PC-3 (cell line): Measurements from ENCODE around the gene MSL1. TPM values are rescaled to one million over a fixed set of nuclear protein-coding genes. Genes with fewer than 3 reads are reported as not detected.

Source experiments
- ATAC-seq: fragments of 200-7000 bp; cut with Tn5 transposase; 2 replicates; pipeline ENCODE4 v1.9.1; 2020; ENCODE audit warnings: mild to moderate bottlenecking, moderate library complexity
- BruUV-seq: library from RNA; stranded (reverse); fragments of 400-500 nt; replicated peaks from 2 replicates; lab custom pipeline; 2021; lab: Mats Ljungman, UMichigan
- CTCF ChIA-PET: fragments of 300-600 bp; sonication (Branson Sonifier 250); formaldehyde crosslinking; loops from one replicate; lab custom pipeline; 2022; ENCODE audit warnings: antibody characterized with exemption; lab: Charles Lee
- POLR2A ChIA-PET: fragments of 300-600 bp; sonication (Branson Sonifier 250); formaldehyde crosslinking; loops from one replicate; lab custom pipeline; 2022; ENCODE audit warnings: antibody characterized with exemption; ENCODE audit not compliant: unreplicated experiment; lab: Charles Lee
- DNase-seq: peaks from one replicate; pipeline ENCODE4 v3.0.0-alpha.2; 2015
- H2AFZ ChIP-seq: fragments of 300-600 bp; sonication (generic); 2 replicates; pipeline ENCODE4 v1.6.0; 2016; ENCODE audit warnings: antibody characterized with exemption, low read length
- H3F3A ChIP-seq: fragments of 300-600 bp; sonication (generic); one replicate; pipeline ENCODE4 v1.6.0; 2017; ENCODE audit warnings: antibody characterized with exemption, low read length, control low read depth, mild to moderate bottlenecking; ENCODE audit not compliant: unreplicated experiment
- H3K27ac ChIP-seq: fragments of 300-600 bp; sonication (generic); 2 replicates; pipeline ENCODE4 v1.5.1; 2016; ENCODE audit warnings: mild to moderate bottlenecking, low read length
- H3K27me3 ChIP-seq: fragments of 300-600 bp; sonication (generic); 2 replicates; pipeline ENCODE4 v1.6.1; 2016; ENCODE audit warnings: low read length, mixed read lengths
- H3K36me3 ChIP-seq: fragments of 300-600 bp; sonication (generic); 2 replicates; pipeline ENCODE4 v1.6.1; 2016; ENCODE audit warnings: low read depth, mixed run types, low read length, mixed read lengths
- H3K4me1 ChIP-seq: fragments of 300-600 bp; sonication (generic); 2 replicates; pipeline ENCODE4 v1.5.1; 2016; ENCODE audit warnings: low read length; ENCODE audit not compliant: insufficient read depth
- H3K4me2 ChIP-seq: fragments of 300-600 bp; sonication (generic); 2 replicates; pipeline ENCODE4 v1.6.0; 2016; ENCODE audit warnings: low read length
- H3K4me3 ChIP-seq: fragments of 300-600 bp; sonication (generic); 2 replicates; pipeline ENCODE4 v1.5.1; 2016; ENCODE audit warnings: mild to moderate bottlenecking, low read length, mixed read lengths
- H3K79me2 ChIP-seq: fragments of 300-600 bp; sonication (generic); 2 replicates; pipeline ENCODE4 v1.6.1; 2017; ENCODE audit warnings: low read length, mixed read lengths
- H3K9ac ChIP-seq: fragments of 300-600 bp; sonication (generic); 2 replicates; pipeline ENCODE4 v1.6.0; 2016; ENCODE audit warnings: mild to moderate bottlenecking, low read length
- H3K9me2 ChIP-seq: fragments of 300-600 bp; sonication (generic); replicated peaks from 2 replicates; pipeline ENCODE4 v1.6.1; 2016; ENCODE audit warnings: mixed run types, low read length, mixed read lengths
- H3K9me3 ChIP-seq: fragments of 300-600 bp; sonication (generic); 2 replicates; pipeline ENCODE4 v1.6.1; 2016; ENCODE audit warnings: low read length, mixed read lengths
- H4K20me1 ChIP-seq: fragments of 300-600 bp; sonication (generic); 2 replicates; pipeline ENCODE4 v1.6.1; 2016; ENCODE audit warnings: low read length, mixed read lengths
- EZH2 ChIP-seq: fragments of 300-600 bp; sonication (generic); IDR thresholded peaks from one replicate; pipeline ENCODE4 v1.6.1; 2017; ENCODE audit warnings: antibody characterized with exemption, mild to moderate bottlenecking, low read length; ENCODE audit not compliant: unreplicated experiment
- EZH2phosphoT487 ChIP-seq: fragments of 300-600 bp; sonication (generic); IDR thresholded peaks from 2 replicates; pipeline ENCODE4 v1.6.1; 2018; ENCODE audit warnings: mild to moderate bottlenecking, antibody characterized with exemption, low read length, borderline replicate concordance
- intact Hi-C: fragments of 100-400 bp; cut with micrococcal nuclease; formaldehyde crosslinking; loops from 2 replicates; pipeline ENCODE4 v1.9.0; 2023
- total RNA-seq: library from RNA; depleted of rRNA; stranded (reverse); fragments of >200 nt; gene quantifications from 2 replicates; pipeline ENCODE4 v1.2.3, GENCODE V29; 2014
- TF ChIP-seq, protein P1 (sequence below): fragments of 300-600 bp; sonication (generic); conservative IDR thresholded peaks from 2 replicates; pipeline ENCODE4 v1.5.1; 2017; ENCODE audit warnings: antibody characterized with exemption, low read depth, mild to moderate bottlenecking, low read length

Gene MSL1
- total RNA-seq, 1 experiment from 2014 or later, result 22.2 TPM

DNA sequence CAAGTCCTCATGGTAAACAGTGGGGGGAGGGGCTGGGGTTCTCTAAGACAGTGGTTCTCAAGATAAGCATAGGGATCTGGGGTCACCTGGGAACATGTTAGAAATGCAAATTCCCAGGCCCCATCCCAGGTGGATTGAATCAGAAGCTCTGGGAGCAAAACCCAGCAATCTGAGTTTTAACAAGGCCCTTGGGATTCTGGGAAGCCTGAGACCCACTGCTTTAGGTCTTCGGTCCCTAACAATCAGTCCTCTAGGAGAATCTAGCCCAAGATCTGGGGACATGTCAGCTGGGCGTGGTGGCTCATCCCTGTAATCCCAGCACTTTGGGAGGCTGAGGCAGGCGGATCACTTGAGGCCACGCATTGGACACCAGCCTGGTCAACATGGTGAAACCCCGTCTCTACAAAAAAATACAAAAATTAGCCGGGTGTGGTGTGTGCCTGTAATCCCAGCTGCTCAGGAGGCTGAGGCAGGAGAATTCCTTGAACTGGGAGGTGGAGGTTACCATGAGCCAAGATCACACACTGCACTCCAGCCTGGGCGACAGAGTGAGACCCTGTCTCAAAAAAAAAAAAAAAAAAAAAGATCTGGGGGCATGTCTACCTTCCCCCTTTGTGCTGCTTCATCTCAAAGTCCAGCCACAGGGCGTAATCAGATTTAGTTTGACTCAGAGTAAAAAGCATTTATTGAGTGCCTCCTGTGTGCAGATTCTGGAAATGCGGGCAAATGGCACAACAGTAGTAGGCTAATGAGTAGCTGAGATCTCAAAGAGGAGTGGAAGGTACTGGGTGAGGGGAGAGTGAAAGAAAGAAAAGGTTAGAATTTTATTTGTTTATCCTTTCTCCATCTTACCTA lies 12.6 kb upstream of the MSL1 start:
- no peak overlapping the region for H2AFZ ChIP-seq
- H3K4me2 ChIP-seq, result no peak overlapping the region
- POLR2A ChIA-PET, result no interaction called here

DNA sequence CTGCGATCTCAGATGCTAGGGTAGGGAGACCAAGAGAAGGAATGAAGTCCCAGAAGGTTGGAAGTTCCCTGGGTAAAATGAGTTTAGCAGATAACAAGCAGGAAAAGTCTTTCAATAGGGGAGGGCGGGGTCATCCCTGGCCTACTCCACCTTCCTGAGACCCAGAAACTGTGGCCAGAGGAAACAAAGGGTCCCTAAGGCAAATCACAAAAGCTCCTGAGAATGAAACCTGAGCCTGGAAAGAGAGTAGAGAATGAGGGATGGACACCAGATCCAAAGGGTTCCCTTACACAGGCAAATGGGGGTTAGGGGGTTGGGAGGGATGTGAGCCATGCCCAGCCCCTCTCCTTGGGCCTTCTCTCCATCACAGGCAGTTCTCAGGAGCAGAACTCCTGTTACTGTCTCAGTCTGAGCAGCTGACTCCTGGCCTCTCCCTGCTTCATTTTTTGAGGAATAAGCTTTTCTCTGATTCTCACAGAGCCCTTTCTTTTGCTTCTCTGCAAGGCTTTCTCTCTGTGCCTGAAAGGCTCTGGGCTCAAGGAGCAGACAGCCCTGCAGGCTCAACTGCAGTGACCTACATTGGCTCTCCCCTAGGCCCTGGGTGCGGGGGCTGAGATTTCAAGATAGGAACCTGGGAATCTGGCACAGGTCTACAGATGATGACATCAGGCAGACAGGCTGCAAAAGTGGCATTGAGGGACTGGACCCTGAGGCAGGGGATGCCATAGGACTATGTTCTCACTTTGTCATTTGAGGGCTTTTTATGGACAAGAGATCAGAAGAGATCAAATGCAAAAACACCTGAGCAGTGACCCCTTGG lies 11.5 kb upstream of the MSL1 start:
- no peak overlapping the region for H2AFZ ChIP-seq
- peaks cover 4% of the 10 kb centered on the region for H3F3A ChIP-seq
- no peak for ATAC-seq
- DNase-seq, result no peak
- H3K4me1 ChIP-seq, result peaks cover 55% of the 10 kb centered on the region
- no TSS peak for BruUV-seq
- 0 out of 2 replicates have a peak overlapping the region, but pooled peaks have one; percentile 73 for H3K4me2 ChIP-seq
- TF ChIP-seq EZH2phosphoT487 (no peak), EZH2 (no peak)
- TF ChIP-seq, protein P1, sequence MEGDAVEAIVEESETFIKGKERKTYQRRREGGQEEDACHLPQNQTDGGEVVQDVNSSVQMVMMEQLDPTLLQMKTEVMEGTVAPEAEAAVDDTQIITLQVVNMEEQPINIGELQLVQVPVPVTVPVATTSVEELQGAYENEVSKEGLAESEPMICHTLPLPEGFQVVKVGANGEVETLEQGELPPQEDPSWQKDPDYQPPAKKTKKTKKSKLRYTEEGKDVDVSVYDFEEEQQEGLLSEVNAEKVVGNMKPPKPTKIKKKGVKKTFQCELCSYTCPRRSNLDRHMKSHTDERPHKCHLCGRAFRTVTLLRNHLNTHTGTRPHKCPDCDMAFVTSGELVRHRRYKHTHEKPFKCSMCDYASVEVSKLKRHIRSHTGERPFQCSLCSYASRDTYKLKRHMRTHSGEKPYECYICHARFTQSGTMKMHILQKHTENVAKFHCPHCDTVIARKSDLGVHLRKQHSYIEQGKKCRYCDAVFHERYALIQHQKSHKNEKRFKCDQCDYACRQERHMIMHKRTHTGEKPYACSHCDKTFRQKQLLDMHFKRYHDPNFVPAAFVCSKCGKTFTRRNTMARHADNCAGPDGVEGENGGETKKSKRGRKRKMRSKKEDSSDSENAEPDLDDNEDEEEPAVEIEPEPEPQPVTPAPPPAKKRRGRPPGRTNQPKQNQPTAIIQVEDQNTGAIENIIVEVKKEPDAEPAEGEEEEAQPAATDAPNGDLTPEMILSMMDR, result no peak
- H4K20me1 ChIP-seq, result no peaks in the 10 kb centered on the region
- no peak overlapping the region for H3K27ac ChIP-seq
- no peaks in the 10 kb centered on the region for H3K36me3 ChIP-seq
- H3K9ac ChIP-seq, result no peak overlapping the region
- CTCF ChIA-PET, result interaction anchor here (0.6 kb wide), 2 partner anchors 45 to 50 kb away, joined by 3 to 10 read pairs; no protein-coding TSS in a partner anchor
- no peaks in the 10 kb centered on the region for H3K9me3 ChIP-seq
- H3K9me2 ChIP-seq, result no peaks in the 10 kb centered on the region
- no peaks in the 10 kb centered on the region for H3K27me3 ChIP-seq
- H3K4me3 ChIP-seq, result no peak overlapping the region
- H3K79me2 ChIP-seq, result no peaks in the 10 kb centered on the region
- POLR2A ChIA-PET, result no interaction called here
- intact Hi-C loops, result loop anchor here (2.0 to 5.0 kb wide), 3 partner anchors 47 to 182 kb away; partner anchors contain the start of gene THRA

More for the DNA sequence above, 12.6 kb upstream of the MSL1 start:
- no peaks in the 10 kb centered on the region for H3K9me3 ChIP-seq
- H4K20me1 ChIP-seq, result no peaks in the 10 kb centered on the region
- CTCF ChIA-PET, result no interaction called here
- H3K36me3 ChIP-seq, result no peaks in the 10 kb centered on the region
- no peak for TF ChIP-seq EZH2phosphoT487
- TF ChIP-seq, protein P1, result peak; percentile 35
- DNase-seq, result no peak
- H3K27me3 ChIP-seq, result no peaks in the 10 kb centered on the region
- peaks cover 52% of the 10 kb centered on the region for H3K4me1 ChIP-seq
- BruUV-seq, result no TSS peak
- H3K4me3 ChIP-seq, result no peak overlapping the region
- H3F3A ChIP-seq, result peaks cover 4% of the 10 kb centered on the region
- H3K9ac ChIP-seq, result no peak overlapping the region
- no peak for ATAC-seq
- intact Hi-C loops, result no loop called here
- H3K79me2 ChIP-seq, result no peaks in the 10 kb centered on the region
- H3K9me2 ChIP-seq, result no peaks in the 10 kb centered on the region
- no peak overlapping the region for H3K27ac ChIP-seq
